Endothelial cell (in vitro differentiated cells): ENCODE data around the gene CAPN7. TPM values are rescaled to one million over a fixed set of nuclear protein-coding genes. Genes with fewer than 3 reads are reported as not detected.

Source experiments
- DNase-seq: peaks from one replicate; pipeline ENCODE4 v3.0.0; 2021; ENCODE audit warnings: low spot score
- H3K27ac Mint-ChIP-seq: one replicate; pipeline ENCODE4 v1.8.0; 2021; ENCODE audit warnings: mixed read lengths, inconsistent platforms; ENCODE audit not compliant: unreplicated experiment
- H3K27me3 Mint-ChIP-seq: one replicate; pipeline ENCODE4 v1.8.0; 2021; ENCODE audit warnings: mild to moderate bottlenecking, moderate library complexity, mixed read lengths, inconsistent platforms; ENCODE audit not compliant: unreplicated experiment
- H3K36me3 Mint-ChIP-seq: one replicate; pipeline ENCODE4 v1.8.0; 2021; ENCODE audit warnings: mild to moderate bottlenecking, low read depth, mixed read lengths, inconsistent platforms; ENCODE audit not compliant: unreplicated experiment
- H3K4me1 Mint-ChIP-seq: one replicate; pipeline ENCODE4 v1.8.0; 2021; ENCODE audit warnings: mild to moderate bottlenecking, mixed read lengths, inconsistent platforms; ENCODE audit not compliant: unreplicated experiment
- H3K4me3 Mint-ChIP-seq: one replicate; pipeline ENCODE4 v1.8.0; 2021; ENCODE audit warnings: mild to moderate bottlenecking, mixed read lengths, inconsistent platforms; ENCODE audit not compliant: unreplicated experiment
- H3K9me3 Mint-ChIP-seq: one replicate; pipeline ENCODE4 v1.8.0; 2021; ENCODE audit warnings: mixed read lengths, inconsistent platforms; ENCODE audit not compliant: unreplicated experiment
- total RNA-seq: library from RNA; stranded (reverse); fragmentation: NEBNext Ultra II Directional; extraction: Animal tissue kit (Norgen Biotek cat#: 25700); gene quantifications from one replicate; pipeline ENCODE4 v1.2.1, GENCODE V29; 2021; ENCODE audit not compliant: unreplicated experiment
- TF ChIP-seq, protein P1 (sequence below): fragments of 200-600 bp; sonication (generic); IDR thresholded peaks from one replicate; pipeline ENCODE4 v1.5.0; 2021; ENCODE audit warnings: antibody characterized with exemption; ENCODE audit not compliant: unreplicated experiment

Gene CAPN7
- total RNA-seq, 1 donor from 2014 or later, result 25.9 TPM

DNA sequence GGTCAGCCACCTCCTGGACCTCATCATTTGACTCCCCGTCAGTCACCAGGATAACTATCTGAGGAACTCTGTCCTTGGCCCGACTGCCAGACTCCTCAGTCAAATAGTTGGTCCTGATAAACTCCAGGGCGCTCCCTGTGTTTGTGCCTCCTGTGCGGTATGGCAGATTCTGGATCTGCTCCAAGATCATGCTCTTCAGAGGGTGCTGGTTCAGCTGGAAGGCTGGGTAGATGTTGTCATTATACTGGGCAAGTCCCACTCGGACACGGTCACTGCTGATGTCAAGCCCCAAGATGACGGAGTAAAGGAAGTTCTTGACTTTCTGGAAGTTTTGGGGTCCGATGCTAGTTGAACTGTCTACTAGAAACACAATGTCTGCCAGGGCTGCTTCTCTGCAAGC is 31.1 kb upstream of the CAPN7 start:
- Mint-ChIP-seq H3K36me3 (no peaks in the 10 kb centered on the region), H3K4me3 (no peak overlapping the region), H3K9me3 (no peaks in the 10 kb centered on the region), H3K27ac (no peak overlapping the region), H3K4me1 (peaks cover 8% of the 10 kb centered on the region), H3K27me3 (no peaks in the 10 kb centered on the region)
- no peak for DNase-seq
- TF ChIP-seq, protein P1, sequence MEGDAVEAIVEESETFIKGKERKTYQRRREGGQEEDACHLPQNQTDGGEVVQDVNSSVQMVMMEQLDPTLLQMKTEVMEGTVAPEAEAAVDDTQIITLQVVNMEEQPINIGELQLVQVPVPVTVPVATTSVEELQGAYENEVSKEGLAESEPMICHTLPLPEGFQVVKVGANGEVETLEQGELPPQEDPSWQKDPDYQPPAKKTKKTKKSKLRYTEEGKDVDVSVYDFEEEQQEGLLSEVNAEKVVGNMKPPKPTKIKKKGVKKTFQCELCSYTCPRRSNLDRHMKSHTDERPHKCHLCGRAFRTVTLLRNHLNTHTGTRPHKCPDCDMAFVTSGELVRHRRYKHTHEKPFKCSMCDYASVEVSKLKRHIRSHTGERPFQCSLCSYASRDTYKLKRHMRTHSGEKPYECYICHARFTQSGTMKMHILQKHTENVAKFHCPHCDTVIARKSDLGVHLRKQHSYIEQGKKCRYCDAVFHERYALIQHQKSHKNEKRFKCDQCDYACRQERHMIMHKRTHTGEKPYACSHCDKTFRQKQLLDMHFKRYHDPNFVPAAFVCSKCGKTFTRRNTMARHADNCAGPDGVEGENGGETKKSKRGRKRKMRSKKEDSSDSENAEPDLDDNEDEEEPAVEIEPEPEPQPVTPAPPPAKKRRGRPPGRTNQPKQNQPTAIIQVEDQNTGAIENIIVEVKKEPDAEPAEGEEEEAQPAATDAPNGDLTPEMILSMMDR, result no peak

DNA sequence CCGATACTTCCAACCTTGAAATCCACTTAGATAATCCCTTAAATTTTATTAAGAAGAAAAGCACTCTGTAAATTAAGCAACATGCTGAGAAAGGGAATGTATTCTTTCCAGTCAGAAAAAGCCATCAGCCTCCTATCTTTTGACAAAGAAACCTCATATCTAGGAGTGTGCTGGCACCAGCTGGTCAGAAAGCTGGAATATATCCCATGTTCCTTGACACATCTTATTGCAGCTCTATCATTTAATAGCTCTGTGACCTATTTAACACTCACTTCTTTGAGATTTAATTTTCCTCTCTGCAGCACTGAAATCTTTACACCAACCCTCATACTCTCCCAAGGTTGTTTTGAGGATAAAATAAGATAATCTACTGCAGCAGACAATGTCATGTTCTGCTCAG is 30.4 kb upstream of the CAPN7 start:
- Mint-ChIP-seq H3K9me3 (no peaks in the 10 kb centered on the region), H3K36me3 (no peaks in the 10 kb centered on the region), H3K4me1 (peaks cover 8% of the 10 kb centered on the region), H3K4me3 (no peak overlapping the region), H3K27me3 (no peaks in the 10 kb centered on the region), H3K27ac (no peak overlapping the region)
- TF ChIP-seq, protein P1, result no peak
- no peak for DNase-seq

DNA sequence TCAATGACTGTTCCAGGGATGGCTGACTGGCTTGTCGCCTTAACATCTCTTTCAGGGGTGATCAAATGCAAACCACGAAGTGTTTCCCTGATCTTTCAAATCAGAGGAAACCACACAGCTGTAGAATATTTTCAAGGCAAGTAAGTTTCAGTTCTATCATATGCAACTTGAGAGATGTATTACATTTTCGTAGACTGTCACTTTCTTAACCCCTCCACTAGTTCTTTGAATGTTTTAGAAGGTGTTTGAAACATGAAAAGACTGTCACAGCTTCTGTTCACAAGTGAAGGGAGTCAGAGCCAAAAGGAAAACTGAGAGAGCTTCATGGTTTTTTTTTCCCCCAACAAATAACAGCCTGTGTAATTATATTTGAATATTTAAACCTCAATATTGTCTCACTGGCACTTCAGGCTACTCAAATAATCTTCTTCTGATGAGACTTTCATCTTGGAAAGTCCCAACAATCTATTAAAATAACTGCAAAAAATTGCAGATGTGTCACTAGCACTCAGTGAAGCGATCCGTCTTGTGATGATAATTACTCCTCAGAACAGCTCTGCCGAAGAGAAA is 25.9 kb upstream of the CAPN7 start:
- no peak overlapping the region for H3K4me3 Mint-ChIP-seq
- no peaks in the 10 kb centered on the region for H3K36me3 Mint-ChIP-seq
- H3K9me3 Mint-ChIP-seq, result no peaks in the 10 kb centered on the region
- H3K27ac Mint-ChIP-seq, result no peak overlapping the region
- DNase-seq, result no peak
- TF ChIP-seq, protein P1, result no peak
- H3K27me3 Mint-ChIP-seq, result no peaks in the 10 kb centered on the region
- H3K4me1 Mint-ChIP-seq, result no peaks in the 10 kb centered on the region

DNA sequence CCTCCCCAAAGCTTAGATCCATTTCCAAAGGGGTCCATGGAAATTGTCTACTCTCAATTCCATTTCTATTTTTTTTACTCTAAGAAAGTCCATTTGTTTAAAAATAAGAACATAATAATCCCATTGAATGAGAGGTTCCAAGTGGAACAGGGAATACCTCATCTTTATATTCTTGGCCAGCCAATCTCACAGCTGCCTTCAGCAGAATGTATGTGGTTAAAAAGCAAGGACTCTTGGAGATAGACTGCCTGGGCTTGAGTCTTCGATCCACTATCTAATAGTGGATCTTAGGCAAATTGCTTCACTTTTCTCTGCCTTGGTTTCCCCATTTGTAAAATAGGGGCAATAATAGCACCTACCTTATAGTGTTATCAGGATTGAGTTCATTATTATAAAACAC is 24.5 kb upstream of the CAPN7 start:
- TF ChIP-seq, protein P1, result no peak
- no peaks in the 10 kb centered on the region for H3K9me3 Mint-ChIP-seq
- no peak overlapping the region for H3K27ac Mint-ChIP-seq
- no peaks in the 10 kb centered on the region for H3K27me3 Mint-ChIP-seq
- H3K36me3 Mint-ChIP-seq, result no peaks in the 10 kb centered on the region
- DNase-seq, result no peak
- H3K4me3 Mint-ChIP-seq, result no peak overlapping the region
- no peaks in the 10 kb centered on the region for H3K4me1 Mint-ChIP-seq

DNA sequence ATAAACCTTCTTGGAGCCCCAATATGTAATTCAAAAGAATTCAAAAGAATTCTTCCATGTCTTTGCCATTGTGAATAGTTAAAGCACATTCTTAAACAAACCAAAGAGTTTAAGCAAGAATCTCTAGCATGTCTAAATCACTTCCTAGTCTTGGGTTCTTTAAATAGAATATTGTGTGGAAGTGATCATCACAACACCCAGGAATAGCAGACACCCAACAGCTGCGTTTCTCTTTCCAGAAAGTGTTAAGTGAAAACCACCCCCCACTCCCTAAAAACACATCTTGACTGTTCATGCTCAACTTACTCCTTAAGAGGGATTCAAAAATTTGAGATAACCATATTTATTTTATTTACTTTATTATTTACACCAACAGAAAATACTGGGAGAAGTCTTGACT is 24.1 kb upstream of the CAPN7 start:
- Mint-ChIP-seq H3K9me3 (no peaks in the 10 kb centered on the region), H3K4me1 (no peaks in the 10 kb centered on the region), H3K27ac (no peak overlapping the region), H3K4me3 (no peak overlapping the region), H3K36me3 (no peaks in the 10 kb centered on the region), H3K27me3 (no peaks in the 10 kb centered on the region)
- DNase-seq, result no peak
- TF ChIP-seq, protein P1, result no peak
